IMR-90 (cell line): ENCODE data around the gene ARHGEF38. TPM values are rescaled to one million over a fixed set of nuclear protein-coding genes. Genes with fewer than 3 reads are reported as not detected.

ENCODE experiments used
- ATAC-seq: fragments of 200-7000 bp; cut with Tn5 transposase; 2 replicates; pipeline ENCODE4 v1.9.1; 2020; ENCODE audit warnings: low read depth, mild to moderate bottlenecking, moderate library complexity
- BruUV-seq: library from RNA; stranded (reverse); fragments of 400-500 nt; replicated peaks from 2 replicates; lab custom pipeline; 2021; lab: Mats Ljungman, UMichigan
- CTCF ChIA-PET: fragments of 300-600 bp; formaldehyde crosslinking; extraction: SDS; loops from one replicate; lab custom pipeline; 2021; ENCODE audit warnings: antibody characterized with exemption; lab: Yijun Ruan, JAX
- POLR2A ChIA-PET: fragments of 300-600 bp; sonication (Branson Sonifier 250); formaldehyde crosslinking; loops from one replicate; lab custom pipeline; 2022; ENCODE audit warnings: antibody characterized with exemption; ENCODE audit not compliant: unreplicated experiment; lab: Charles Lee
- DNase-seq: peaks from one replicate; pipeline ENCODE4 v3.0.0; 2013
- H2AFZ ChIP-seq: replicated peaks from 2 replicates; pipeline ENCODE3; 2013; ENCODE audit warnings: low read length, mild to moderate bottlenecking; ENCODE audit not compliant: poor library complexity
- H2AK5ac ChIP-seq: 2 replicates; pipeline ENCODE4 v1.6.1; 2013; ENCODE audit warnings: low read depth, low read length, inconsistent platforms
- H2AK9ac ChIP-seq: replicated peaks from 2 replicates; pipeline ENCODE3; 2013; ENCODE audit warnings: mild to moderate bottlenecking, low read depth, low read length, moderate library complexity; ENCODE audit not compliant: poor library complexity
- H2BK120ac ChIP-seq: 2 replicates; pipeline ENCODE4 v1.6.1; 2013; ENCODE audit warnings: low read depth, low read length, inconsistent platforms
- H2BK15ac ChIP-seq: 3 replicates; pipeline ENCODE4 v1.6.1; 2013; ENCODE audit warnings: low read depth, low read length, inconsistent platforms
- H2BK20ac ChIP-seq: 2 replicates; pipeline ENCODE4 v1.6.1; 2013; ENCODE audit warnings: low read depth, mild to moderate bottlenecking, inconsistent platforms, low read length, moderate library complexity
- H2BK5ac ChIP-seq: 2 replicates; pipeline ENCODE4 v1.6.1; 2013; ENCODE audit warnings: mild to moderate bottlenecking, low read depth, low read length, inconsistent platforms; ENCODE audit not compliant: poor library complexity, severe bottlenecking
- H3K14ac ChIP-seq: replicated peaks from 2 replicates; pipeline ENCODE4 v1.6.1; 2013; ENCODE audit warnings: low read depth, low read length, inconsistent platforms
- H3K18ac ChIP-seq: 2 replicates; pipeline ENCODE4 v1.6.1; 2013; ENCODE audit warnings: low read depth, low read length, control low read depth
- H3K23ac ChIP-seq: 2 replicates; pipeline ENCODE4 v1.6.1; 2013; ENCODE audit warnings: low read depth, low read length, inconsistent platforms
- H3K27ac ChIP-seq: 2 replicates; pipeline ENCODE4 v1.5.1; 2013; ENCODE audit warnings: mild to moderate bottlenecking, control low read depth, low read length; ENCODE audit not compliant: insufficient read depth
- H3K27me3 ChIP-seq: 2 replicates; pipeline ENCODE4 v1.6.1; 2013; ENCODE audit warnings: low read length; ENCODE audit not compliant: control insufficient read depth, insufficient read depth
- H3K36me3 ChIP-seq: 2 replicates; pipeline ENCODE4 v1.6.1; 2013; ENCODE audit warnings: low read length, mixed read lengths; ENCODE audit not compliant: control insufficient read depth, insufficient read depth
- H3K4ac ChIP-seq: 2 replicates; pipeline ENCODE4 v1.6.1; 2013; ENCODE audit warnings: low read depth, low read length, inconsistent platforms
- H3K4me1 ChIP-seq: 2 replicates; pipeline ENCODE4 v1.6.1; 2013; ENCODE audit warnings: low read length, mixed read lengths; ENCODE audit not compliant: control insufficient read depth, insufficient read depth
- H3K4me2 ChIP-seq: 2 replicates; pipeline ENCODE4 v1.6.1; 2013; ENCODE audit warnings: low read depth, mild to moderate bottlenecking, control low read depth, low read length, moderate library complexity
- H3K4me3 ChIP-seq: 2 replicates; pipeline ENCODE4 v1.5.1; 2013; ENCODE audit warnings: low read depth, mild to moderate bottlenecking, control low read depth, low read length, moderate library complexity; ENCODE audit not compliant: insufficient read depth
- H3K56ac ChIP-seq: 2 replicates; pipeline ENCODE4 v1.6.1; 2013; ENCODE audit warnings: low read length, inconsistent platforms; ENCODE audit not compliant: insufficient read depth; ENCODE audit errors: extremely low read depth
- H3K79me1 ChIP-seq, 2 experiments: 2 replicates each; pipeline ENCODE4 v1.6.1; 2013; ENCODE audit warnings: low read length in 2 of 2, inconsistent platforms in 1 of 2, low read depth in 1 of 2
- H3K9ac ChIP-seq: 2 replicates; pipeline ENCODE4 v1.6.1; 2013; ENCODE audit warnings: low read depth, low read length, control low read depth
- H3K9me1 ChIP-seq: 2 replicates; pipeline ENCODE4 v1.6.1; 2013; ENCODE audit warnings: low read length, inconsistent platforms; ENCODE audit not compliant: insufficient read depth
- H3K9me3 ChIP-seq: 2 replicates; pipeline ENCODE4 v1.6.1; 2013; ENCODE audit warnings: low read length; ENCODE audit not compliant: control insufficient read depth, insufficient read depth
- H4K20me1 ChIP-seq: 2 replicates; pipeline ENCODE4 v1.6.1; 2013; ENCODE audit warnings: low read length, inconsistent platforms; ENCODE audit not compliant: insufficient read depth
- H4K5ac ChIP-seq: 2 replicates; pipeline ENCODE4 v1.6.1; 2013; ENCODE audit warnings: mild to moderate bottlenecking, low read depth, low read length, control low read depth
- H4K8ac ChIP-seq, 2 experiments: 2 replicates each; pipeline ENCODE4 v1.6.1; 2013; ENCODE audit warnings: low read depth in 2 of 2, low read length in 2 of 2, control low read depth in 1 of 2, inconsistent platforms in 1 of 2
- H4K91ac ChIP-seq: 2 replicates; pipeline ENCODE4 v1.6.1; 2013; ENCODE audit warnings: low read depth, low read length, inconsistent platforms; ENCODE audit not compliant: insufficient read depth
- BHLHE40 ChIP-seq: fragments of 150-350 bp; IDR thresholded peaks from 2 replicates; pipeline ENCODE4 v1.6.1; 2016; ENCODE audit warnings: mild to moderate bottlenecking, low read depth, low read length
- CEBPB ChIP-seq: IDR thresholded peaks from 2 replicates; pipeline ENCODE4 v1.6.1; 2012; ENCODE audit warnings: low read depth, low read length, improper control_type of control experiment
- FOS ChIP-seq: fragments of 150-350 bp; IDR thresholded peaks from 2 replicates; pipeline ENCODE4 v1.6.1; 2016; ENCODE audit warnings: low read depth, low read length
- MAFK ChIP-seq: IDR thresholded peaks from 2 replicates; pipeline ENCODE4 v1.6.1; 2012; ENCODE audit warnings: low read depth, low read length, improper control_type of control experiment
- MAZ ChIP-seq: IDR thresholded peaks from 2 replicates; pipeline ENCODE4 v1.6.1; 2012; ENCODE audit warnings: low read depth, mild to moderate bottlenecking, low read length, improper control_type of control experiment, moderate library complexity, borderline replicate concordance
- MXI1 ChIP-seq: IDR thresholded peaks from 2 replicates; pipeline ENCODE4 v1.6.1; 2012; ENCODE audit warnings: low read depth, mild to moderate bottlenecking, low read length, moderate library complexity, borderline replicate concordance
- NFE2L2 ChIP-seq: fragments of 150-350 bp; IDR thresholded peaks from 2 replicates; pipeline ENCODE4 v1.6.1; 2016; ENCODE audit warnings: low read depth, mild to moderate bottlenecking, low read length
- POLR2A ChIP-seq: IDR thresholded peaks from 2 replicates; pipeline ENCODE4 v1.6.1; 2012; ENCODE audit warnings: mild to moderate bottlenecking, low read depth, low read length
- RAD21 ChIP-seq: IDR thresholded peaks from 2 replicates; pipeline ENCODE4 v1.6.1; 2012; ENCODE audit warnings: low read length, improper control_type of control experiment
- RCOR1 ChIP-seq: IDR thresholded peaks from 2 replicates; pipeline ENCODE4 v1.6.1; 2012; ENCODE audit warnings: mild to moderate bottlenecking, low read length, improper control_type of control experiment; ENCODE audit not compliant: insufficient replicate concordance
- RFX5 ChIP-seq: IDR thresholded peaks from 2 replicates; pipeline ENCODE4 v1.8.0; 2012; ENCODE audit warnings: low read depth, mild to moderate bottlenecking, low read length, moderate library complexity
- SMC3 ChIP-seq: fragments of 150-350 bp; IDR thresholded peaks from 2 replicates; pipeline ENCODE4 v1.6.1; 2016; ENCODE audit warnings: low read depth, mild to moderate bottlenecking, antibody characterized with exemption, low read length, moderate library complexity
- USF2 ChIP-seq: fragments of 150-350 bp; IDR thresholded peaks from 2 replicates; pipeline ENCODE4 v1.6.1; 2017; ENCODE audit warnings: mild to moderate bottlenecking, antibody characterized with exemption, low read length, low read depth
- WGBS, 2 experiments: methylation state at CpG; one replicate each; pipeline versions ENCODE4 v1.1.5 to v1.1.7; 2013; ENCODE audit warnings: missing lambda C conversion rate in 2 of 2; ENCODE audit not compliant: insufficient read length in 1 of 2; ENCODE audit errors: extremely low coverage in 2 of 2; 5-methylcytosine and 5-hydroxymethylcytosine counted together
- dilution Hi-C: fragments of 300-500 bp; cut with HindIII; formaldehyde crosslinking; loops from one replicate; pipeline ENCODE4 v1.14.3; 2018; ENCODE audit warnings: low sequenced_read_pairs; ENCODE audit not compliant: unreplicated experiment
- in situ Hi-C: fragments of 300-500 bp; cut with MboI; formaldehyde crosslinking; loops from 3 replicates; pipeline ENCODE4 v1.14.3; 2019; ENCODE audit warnings: low sequenced_read_pairs, inconsistent platforms, mixed read lengths
- intact Hi-C: fragments of 100-400 bp; cut with micrococcal nuclease; formaldehyde crosslinking; loops from 2 replicates; pipeline ENCODE4 v1.10.0; 2022
- polyA plus RNA-seq, 3 experiments: library from polyadenylated mRNA; depleted of rRNA; stranded (reverse); fragments of >200 nt; gene quantifications; 2 replicates each; pipeline ENCODE4 v1.2.3, GENCODE V29; 2012; ENCODE audit warnings: low replicate concordance in 1 of 3
- total RNA-seq: library from RNA; depleted of rRNA; stranded (reverse); fragments of >200 nt; gene quantifications from 2 replicates; pipeline ENCODE4 v1.2.3, GENCODE V29; 2012

Gene ARHGEF38
- total and polyA plus RNA-seq, 2 of the 4 experiments (the other 2 are of a cell fraction) = not detected

- Histone ChIP-seq H3K36me3 (no peaks in the 10 kb centered on the region), H2BK120ac (no peak overlapping the region), H3K79me1 (no peaks in the 10 kb centered on the region), H4K91ac (no peak overlapping the region), H3K9me1 (no peaks in the 10 kb centered on the region), H3K23ac (no peak overlapping the region), H3K4me1 (no peaks in the 10 kb centered on the region), H3K9ac (no peak overlapping the region), H3K4me2 (no peak overlapping the region), H4K8ac (no peak overlapping the region), H2BK15ac (no peak overlapping the region), H2AFZ (no peak overlapping the region), H3K14ac (no peak overlapping the region), H4K5ac (no peak overlapping the region), H3K18ac (no peak overlapping the region), H2BK5ac (no peak overlapping the region), H3K4ac (no peak overlapping the region), H3K27ac (no peak overlapping the region), H2AK5ac (no peak overlapping the region), H3K4me3 (no peak overlapping the region), H3K56ac (no peak overlapping the region), H2BK20ac (no peak overlapping the region), H3K9me3 (no peaks in the 10 kb centered on the region), H3K27me3 (no peaks in the 10 kb centered on the region), H4K20me1 (no peaks in the 10 kb centered on the region), H2AK9ac (no peak overlapping the region)
- ATAC-seq (no peak), DNase-seq (no peak)
- CTCF ChIA-PET = no interaction called here
- no TSS peak for BruUV-seq
- in situ Hi-C loops = no loop called here
- intact Hi-C loops = no loop called here
- no CpG with 5 or more reads among the region's 1 CpG for WGBS, 2 experiments
- POLR2A ChIA-PET = no interaction called here
- TF ChIP-seq BHLHE40 = no peak
- TF ChIP-seq RAD21 = no peak
- TF ChIP-seq MXI1 = no peak
- TF ChIP-seq RFX5 = no peak
- TF ChIP-seq POLR2A = no peak
- TF ChIP-seq USF2 = no peak
- TF ChIP-seq MAZ = no peak
- TF ChIP-seq RCOR1 = no peak
- TF ChIP-seq SMC3 = no peak
- TF ChIP-seq MAFK = no peak
- no peak for TF ChIP-seq NFE2L2
- TF ChIP-seq CEBPB = no peak
- TF ChIP-seq FOS = no peak
- dilution Hi-C loops = no loop called here
Observed at GRCh38 chr4:105536601-105537000, 15.8 kb upstream of the ARHGEF38 start.
